HepG2 (cell line): ENCODE results near the gene RIPOR1. TPM values are rescaled to one million over a fixed set of nuclear protein-coding genes. Genes with fewer than 3 reads are reported as not detected.

Experiments used
- ARNTL ChIP-seq: sonication (generic); formaldehyde crosslinking; IDR thresholded peaks from 2 replicates; pipeline ENCODE4 v1.4.0; 2020; ENCODE audit warnings: mild to moderate bottlenecking, missing genetic modification reagents
- CCAR2 ChIP-seq: fragments of 200-400 bp; formaldehyde crosslinking; optimal IDR thresholded peaks from 2 replicates; pipeline ENCODE3; 2018; ENCODE audit warnings: low read depth, mild to moderate bottlenecking, low read length, moderate library complexity
- CHD2 ChIP-seq: IDR thresholded peaks from 2 replicates; pipeline ENCODE4 v1.6.1; 2011; ENCODE audit warnings: low read depth, low read length, improper control_type of control experiment
- DMAP1 ChIP-seq: IDR thresholded peaks from 2 replicates; pipeline ENCODE4 v1.6.1; 2016
- ELF3 ChIP-seq: IDR thresholded peaks from 2 replicates; pipeline ENCODE4 v1.6.1; 2016; ENCODE audit warnings: missing genetic modification reagents, missing compliant biosample characterization
- ETV6 ChIP-seq: sonication (generic); formaldehyde crosslinking; conservative IDR thresholded peaks from 2 replicates; pipeline ENCODE4 v1.4.0; 2020; ENCODE audit warnings: missing genetic modification reagents
- HNF4A ChIP-seq: sonication (generic); formaldehyde crosslinking; IDR thresholded peaks from 2 replicates; pipeline ENCODE4 v1.4.0; 2020; ENCODE audit warnings: missing genetic modification reagents
- KDM2A ChIP-seq: sonication (generic); formaldehyde crosslinking; IDR thresholded peaks from 2 replicates; pipeline ENCODE4 v1.4.0; 2020; ENCODE audit warnings: low read depth, missing genetic modification reagents, borderline replicate concordance
- KLF15 ChIP-seq: sonication (generic); formaldehyde crosslinking; IDR thresholded peaks from 2 replicates; pipeline ENCODE4 v1.8.1; 2023; ENCODE audit warnings: borderline replicate concordance, mild to moderate bottlenecking, inconsistent platforms, missing genetic modification reagents, mixed read lengths
- MEIS2 ChIP-seq: sonication (generic); formaldehyde crosslinking; IDR thresholded peaks from 2 replicates; pipeline ENCODE4 v1.9.0; 2021; ENCODE audit warnings: mild to moderate bottlenecking, missing genetic modification reagents
- MIXL1 ChIP-seq: IDR thresholded peaks from 2 replicates; pipeline ENCODE4 v1.6.1; 2016
- NFIC ChIP-seq: IDR thresholded peaks from 2 replicates; pipeline ENCODE4 v1.6.1; 2012; ENCODE audit warnings: mild to moderate bottlenecking, low read length, inconsistent platforms
- SPEN ChIP-seq: sonication (generic); formaldehyde crosslinking; IDR thresholded peaks from 2 replicates; pipeline ENCODE4 v1.5.1; 2020; ENCODE audit warnings: low read depth, mild to moderate bottlenecking, missing genetic modification reagents
- THAP11 ChIP-seq: IDR thresholded peaks from 2 replicates; pipeline ENCODE4 v1.6.1; 2016; ENCODE audit warnings: missing biosample characterization, missing genetic modification reagents
- YY1 ChIP-seq: IDR thresholded peaks from 2 replicates; pipeline ENCODE4 v1.6.1; 2011; ENCODE audit warnings: low read length, low read depth, moderate library complexity, mild to moderate bottlenecking; ENCODE audit not compliant: insufficient read depth, insufficient replicate concordance
- ZFY ChIP-seq: sonication (generic); formaldehyde crosslinking; IDR thresholded peaks from 2 replicates; pipeline ENCODE4 v1.4.0; 2020; ENCODE audit warnings: missing genetic modification reagents
- ZNF24 ChIP-seq: fragments of 450-650 bp; IDR thresholded peaks from 2 replicates; pipeline ENCODE4 v1.6.1; 2017; ENCODE audit warnings: antibody characterized with exemption, mild to moderate bottlenecking
- ZNF263 ChIP-seq: sonication (generic); formaldehyde crosslinking; IDR thresholded peaks from 2 replicates; pipeline ENCODE4 v1.4.0; 2020; ENCODE audit warnings: missing genetic modification reagents
- ZNF616 ChIP-seq: sonication (generic); formaldehyde crosslinking; IDR thresholded peaks from 2 replicates; pipeline ENCODE4 v1.5.0; 2020; ENCODE audit warnings: low read depth, mild to moderate bottlenecking, missing genetic modification reagents
- ZSCAN9 ChIP-seq: IDR thresholded peaks from 2 replicates; pipeline ENCODE4 v1.6.1; 2016; ENCODE audit warnings: borderline replicate concordance
- polyA plus RNA-seq, 8 experiments: library from polyadenylated mRNA; depleted of rRNA in 3 of 8; stranded (reverse) in 7 of 8; unstranded in 1 of 8; fragments of >200 nt; fragmentation: Illumina TruSeq in 4 of 8; extraction: Trizol in 4 of 8; gene quantifications; 2 replicates each; pipeline versions ENCODE4 v1.2.1 to v1.2.3, GENCODE V29; 2011 to 2016; ENCODE audit warnings: low read depth in 4 of 8, missing spikeins in 1 of 8, mixed read lengths in 1 of 8; ENCODE audit not compliant: insufficient read depth in 1 of 8
- total RNA-seq, 5 experiments: library from RNA; depleted of rRNA; stranded (reverse); fragments of >200 nt; fragmentation: Illumina TruSeq; extraction: Trizol; gene quantifications; 2 replicates each; pipeline ENCODE4 v1.2.3, GENCODE V29; 2016; ENCODE audit warnings: low read depth in 1 of 5
- TF ChIP-seq, protein P1 (sequence below), 2 experiments: IDR thresholded peaks; 2 replicates each; pipeline ENCODE4 v1.6.1; 2011 to 2012; ENCODE audit warnings: low read length in 2 of 2, borderline replicate concordance in 1 of 2, low read depth in 1 of 2, mild to moderate bottlenecking in 1 of 2, moderate library complexity in 1 of 2
- TF ChIP-seq, protein P2 (sequence below): sonication (generic); formaldehyde crosslinking; IDR thresholded peaks from 2 replicates; pipeline ENCODE4 v1.8.1; 2023; ENCODE audit warnings: mild to moderate bottlenecking, inconsistent platforms, moderate library complexity, missing genetic modification reagents, borderline replicate concordance
- TF ChIP-seq, protein P3 (sequence below): sonication (generic); formaldehyde crosslinking; IDR thresholded peaks from 2 replicates; pipeline ENCODE4 v1.4.0; 2020; ENCODE audit warnings: missing genetic modification reagents
- TF ChIP-seq, protein P4 (sequence below): IDR thresholded peaks from 2 replicates; pipeline ENCODE4 v1.6.1; 2016; ENCODE audit warnings: low read depth, borderline replicate concordance
- TF ChIP-seq, protein P5 (sequence below): sonication (generic); formaldehyde crosslinking; IDR thresholded peaks from 2 replicates; pipeline ENCODE4 v1.5.0; 2020; ENCODE audit warnings: missing genetic modification reagents, mild to moderate bottlenecking, borderline replicate concordance

The RIPOR1 gene
- total and polyA plus RNA-seq, 2 of the 13 experiments (the other 11 are each of a cell fraction or from before 2014, with no cell fraction given), result 4.6 to 8.1 TPM

DNA sequence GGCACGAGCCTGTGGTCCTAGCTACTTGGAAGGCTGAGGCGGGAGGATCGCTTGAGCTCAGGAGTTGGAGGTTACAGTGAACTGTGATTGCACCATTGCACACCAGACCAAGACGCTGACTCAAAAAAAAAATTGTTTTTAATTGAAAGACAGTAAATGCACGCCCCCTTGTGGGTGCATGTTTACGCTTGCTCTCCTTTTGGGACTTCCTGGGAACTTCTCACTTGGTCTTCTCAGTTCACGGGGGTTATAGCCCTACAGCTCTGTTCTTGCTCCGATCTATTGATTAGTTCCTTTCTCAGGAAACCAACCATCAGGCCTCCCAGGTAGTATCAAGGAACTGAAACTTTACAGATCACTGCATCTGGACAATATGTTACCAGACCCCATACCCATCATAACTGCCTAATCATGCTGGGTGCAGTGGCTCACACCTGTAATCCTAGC lies 14.2 kb upstream of the RIPOR1 start (continued):
- TF ChIP-seq ELF3 (0 out of 2 replicates have a peak, but pooled peaks have one; percentile 38), ZNF24 (no peak), CHD2 (no peak), ZSCAN9 (no peak), ARNTL (CRISPR knock-in tag) (no peak), YY1 (no peak), ZNF616 (CRISPR knock-in tag) (no peak), SPEN (CRISPR knock-in tag) (no peak), ZNF263 (0 out of 2 replicates have a peak, but pooled peaks have one; percentile 24), KDM2A (no peak), MEIS2 (CRISPR knock-in tag) (0 out of 2 replicates have a peak, but pooled peaks have one; percentile 19), CCAR2 (no peak), MIXL1 (CRISPR knock-in tag) (peak; percentile 93), THAP11 (CRISPR knock-in tag) (0 out of 2 replicates have a peak, but pooled peaks have one; percentile 24), NFIC (no peak), KLF15 (no peak), HNF4A (CRISPR knock-in tag) (no peak), DMAP1 (0 out of 2 replicates have a peak, but pooled peaks have one; percentile 19), ETV6 (CRISPR knock-in tag) (no peak), ZFY (CRISPR knock-in tag) (no peak)
- TF ChIP-seq, protein P1, sequence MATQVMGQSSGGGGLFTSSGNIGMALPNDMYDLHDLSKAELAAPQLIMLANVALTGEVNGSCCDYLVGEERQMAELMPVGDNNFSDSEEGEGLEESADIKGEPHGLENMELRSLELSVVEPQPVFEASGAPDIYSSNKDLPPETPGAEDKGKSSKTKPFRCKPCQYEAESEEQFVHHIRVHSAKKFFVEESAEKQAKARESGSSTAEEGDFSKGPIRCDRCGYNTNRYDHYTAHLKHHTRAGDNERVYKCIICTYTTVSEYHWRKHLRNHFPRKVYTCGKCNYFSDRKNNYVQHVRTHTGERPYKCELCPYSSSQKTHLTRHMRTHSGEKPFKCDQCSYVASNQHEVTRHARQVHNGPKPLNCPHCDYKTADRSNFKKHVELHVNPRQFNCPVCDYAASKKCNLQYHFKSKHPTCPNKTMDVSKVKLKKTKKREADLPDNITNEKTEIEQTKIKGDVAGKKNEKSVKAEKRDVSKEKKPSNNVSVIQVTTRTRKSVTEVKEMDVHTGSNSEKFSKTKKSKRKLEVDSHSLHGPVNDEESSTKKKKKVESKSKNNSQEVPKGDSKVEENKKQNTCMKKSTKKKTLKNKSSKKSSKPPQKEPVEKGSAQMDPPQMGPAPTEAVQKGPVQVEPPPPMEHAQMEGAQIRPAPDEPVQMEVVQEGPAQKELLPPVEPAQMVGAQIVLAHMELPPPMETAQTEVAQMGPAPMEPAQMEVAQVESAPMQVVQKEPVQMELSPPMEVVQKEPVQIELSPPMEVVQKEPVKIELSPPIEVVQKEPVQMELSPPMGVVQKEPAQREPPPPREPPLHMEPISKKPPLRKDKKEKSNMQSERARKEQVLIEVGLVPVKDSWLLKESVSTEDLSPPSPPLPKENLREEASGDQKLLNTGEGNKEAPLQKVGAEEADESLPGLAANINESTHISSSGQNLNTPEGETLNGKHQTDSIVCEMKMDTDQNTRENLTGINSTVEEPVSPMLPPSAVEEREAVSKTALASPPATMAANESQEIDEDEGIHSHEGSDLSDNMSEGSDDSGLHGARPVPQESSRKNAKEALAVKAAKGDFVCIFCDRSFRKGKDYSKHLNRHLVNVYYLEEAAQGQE (IDR thresholded peaks at IDR 0.05; ENCODE audit: borderline replicate concordance in 1 of 2, low read depth in 1 of 2, low read length in 2 of 2), result no peak
- TF ChIP-seq, protein P2, sequence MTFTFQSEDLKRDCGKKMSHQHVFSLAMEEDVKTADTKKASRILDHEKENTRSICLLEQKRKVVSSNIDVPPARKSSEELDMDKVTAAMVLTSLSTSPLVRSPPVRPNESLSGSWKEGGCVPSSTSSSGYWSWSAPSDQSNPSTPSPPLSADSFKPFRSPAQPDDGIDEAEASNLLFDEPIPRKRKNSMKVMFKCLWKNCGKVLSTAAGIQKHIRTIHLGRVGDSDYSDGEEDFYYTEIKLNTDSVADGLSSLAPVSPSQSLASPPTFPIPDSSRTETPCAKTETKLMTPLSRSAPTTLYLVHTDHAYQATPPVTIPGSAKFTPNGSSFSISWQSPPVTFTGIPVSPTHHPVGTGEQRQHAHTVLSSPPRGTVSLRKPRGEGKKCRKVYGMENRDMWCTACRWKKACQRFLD (CRISPR knock-in tag), result no peak
- TF ChIP-seq, protein P3, sequence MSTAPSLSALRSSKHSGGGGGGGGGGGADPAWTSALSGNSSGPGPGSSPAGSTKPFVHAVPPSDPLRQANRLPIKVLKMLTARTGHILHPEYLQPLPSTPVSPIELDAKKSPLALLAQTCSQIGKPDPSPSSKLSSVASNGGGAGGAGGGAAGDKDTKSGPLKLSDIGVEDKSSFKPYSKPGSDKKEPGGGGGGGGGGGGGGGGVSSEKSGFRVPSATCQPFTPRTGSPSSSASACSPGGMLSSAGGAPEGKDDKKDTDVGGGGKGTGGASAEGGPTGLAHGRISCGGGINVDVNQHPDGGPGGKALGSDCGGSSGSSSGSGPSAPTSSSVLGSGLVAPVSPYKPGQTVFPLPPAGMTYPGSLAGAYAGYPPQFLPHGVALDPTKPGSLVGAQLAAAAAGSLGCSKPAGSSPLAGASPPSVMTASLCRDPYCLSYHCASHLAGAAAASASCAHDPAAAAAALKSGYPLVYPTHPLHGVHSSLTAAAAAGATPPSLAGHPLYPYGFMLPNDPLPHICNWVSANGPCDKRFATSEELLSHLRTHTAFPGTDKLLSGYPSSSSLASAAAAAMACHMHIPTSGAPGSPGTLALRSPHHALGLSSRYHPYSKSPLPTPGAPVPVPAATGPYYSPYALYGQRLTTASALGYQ (CRISPR knock-in tag), result no peak
- TF ChIP-seq, protein P4, sequence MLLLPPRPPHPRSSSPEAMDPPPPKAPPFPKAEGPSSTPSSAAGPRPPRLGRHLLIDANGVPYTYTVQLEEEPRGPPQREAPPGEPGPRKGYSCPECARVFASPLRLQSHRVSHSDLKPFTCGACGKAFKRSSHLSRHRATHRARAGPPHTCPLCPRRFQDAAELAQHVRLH (CRISPR knock-in tag), result no peak
- TF ChIP-seq, protein P5, sequence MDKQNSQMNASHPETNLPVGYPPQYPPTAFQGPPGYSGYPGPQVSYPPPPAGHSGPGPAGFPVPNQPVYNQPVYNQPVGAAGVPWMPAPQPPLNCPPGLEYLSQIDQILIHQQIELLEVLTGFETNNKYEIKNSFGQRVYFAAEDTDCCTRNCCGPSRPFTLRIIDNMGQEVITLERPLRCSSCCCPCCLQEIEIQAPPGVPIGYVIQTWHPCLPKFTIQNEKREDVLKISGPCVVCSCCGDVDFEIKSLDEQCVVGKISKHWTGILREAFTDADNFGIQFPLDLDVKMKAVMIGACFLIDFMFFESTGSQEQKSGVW (CRISPR knock-in tag), result no peak
